GDM1 (cell line): ENCODE measurements around the gene KCNQ1.
A peak's percentile ranks its signal among the peaks of the same experiment; 100 is the strongest.

Experiments used
- DNase-seq: peaks from one replicate; lab custom pipeline; 2025; lab: John Stamatoyannopoulos, UW

The KCNQ1 gene

DNA sequence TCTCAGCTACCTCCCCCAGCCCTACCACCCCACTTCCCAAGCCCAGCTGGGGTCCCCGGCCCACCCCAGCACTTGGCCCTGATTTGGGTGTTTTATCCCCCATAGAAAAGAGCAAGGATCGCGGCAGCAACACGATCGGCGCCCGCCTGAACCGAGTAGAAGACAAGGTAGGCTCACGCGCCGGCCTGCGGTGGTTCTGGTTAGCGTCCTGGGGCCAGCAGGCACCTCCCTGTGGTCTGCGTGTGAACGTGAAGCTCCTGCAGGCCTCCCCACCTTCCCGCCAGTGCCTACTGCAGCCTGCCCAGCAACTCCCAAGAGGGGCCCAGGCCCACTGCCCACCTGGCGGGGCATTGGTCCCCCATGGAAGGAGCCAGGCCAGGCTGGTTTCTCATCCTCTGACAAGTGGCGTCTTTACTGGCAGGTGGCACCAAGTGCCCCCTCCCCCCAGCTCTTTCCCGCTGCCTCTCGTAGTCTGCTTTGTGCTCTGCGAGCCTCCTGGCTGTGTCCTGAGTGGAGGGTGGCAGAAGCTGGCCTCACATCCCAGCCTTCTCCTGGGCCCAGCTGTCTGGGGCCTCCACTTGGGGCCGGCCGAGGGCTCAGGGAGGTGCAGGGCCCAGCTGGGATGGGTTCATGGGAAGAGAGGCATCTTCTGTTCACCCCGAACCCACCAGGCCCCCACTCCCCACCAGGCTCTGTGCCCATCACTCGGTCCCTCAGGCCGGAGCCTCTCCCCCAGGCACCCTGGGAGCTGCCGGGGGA is 333.2 kb downstream of the KCNQ1 start:
- no peak for DNase-seq

DNA sequence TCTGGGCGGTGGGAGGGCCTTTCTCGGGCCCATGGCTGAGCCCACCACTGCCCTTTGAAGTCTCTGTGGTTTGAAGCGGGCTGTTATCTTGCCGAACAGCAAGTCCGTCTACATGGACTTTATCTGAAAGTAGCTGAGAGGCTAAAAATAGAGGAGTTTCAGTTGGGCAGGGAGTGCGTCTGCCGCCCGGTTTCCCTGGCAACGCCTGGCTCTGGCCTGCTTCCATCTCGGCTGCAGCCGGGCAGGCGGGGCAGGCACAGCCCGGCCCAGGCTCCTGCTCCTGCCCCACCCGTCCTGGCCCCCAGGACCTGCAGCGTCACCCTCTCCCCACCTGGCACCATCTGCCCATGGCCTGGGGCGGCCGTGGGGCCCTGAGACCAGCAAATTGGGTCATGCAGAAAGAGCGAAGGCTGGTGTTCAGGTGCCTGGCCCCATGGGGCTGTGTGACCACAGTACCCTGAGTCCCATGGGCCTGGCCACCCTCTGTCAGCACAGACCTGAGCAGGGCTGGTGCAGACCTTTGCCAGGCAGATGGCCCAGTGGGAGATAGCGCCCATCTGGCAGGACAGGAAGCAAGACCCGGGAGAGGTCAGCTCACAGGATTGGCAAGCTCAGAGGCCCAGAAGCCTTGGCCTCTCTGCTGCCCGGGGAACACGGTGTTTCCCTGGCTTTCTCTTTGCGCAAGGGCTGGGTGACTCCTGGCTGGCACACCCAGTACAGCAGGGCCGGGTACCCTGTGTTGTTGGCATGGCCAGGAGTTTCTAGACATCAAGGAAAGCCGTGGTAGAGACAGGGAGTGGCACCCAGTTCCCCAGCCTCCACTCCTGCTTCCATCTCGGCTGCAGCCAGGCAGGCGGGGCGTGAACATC is 334.1 kb downstream of the KCNQ1 start:
- peak; percentile 88 for DNase-seq

DNA sequence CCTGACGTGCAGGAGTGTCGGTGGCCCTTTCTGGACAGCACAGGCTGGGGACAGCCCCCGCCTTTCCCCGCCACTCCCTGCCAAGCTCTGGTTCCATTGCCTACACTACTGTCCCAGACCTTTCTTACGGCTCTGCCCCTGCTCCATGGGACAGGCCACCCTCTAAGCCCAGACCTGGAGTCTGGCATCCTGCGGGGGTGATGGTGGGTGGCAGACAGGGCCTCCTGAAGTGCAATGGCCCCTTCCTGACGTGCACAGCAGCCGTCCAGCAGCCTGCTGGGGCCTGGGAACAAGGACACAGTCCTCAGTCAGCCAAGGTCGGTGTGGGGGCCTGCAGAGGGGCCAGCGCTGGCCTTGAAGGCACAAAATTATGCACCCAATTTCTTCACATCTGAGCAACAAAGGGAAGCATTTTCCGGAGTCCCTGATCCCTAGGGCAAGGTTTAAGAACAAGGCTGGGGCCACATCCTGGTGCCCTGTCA is 334.7 kb downstream of the KCNQ1 start:
- DNase-seq, result no peak

DNA sequence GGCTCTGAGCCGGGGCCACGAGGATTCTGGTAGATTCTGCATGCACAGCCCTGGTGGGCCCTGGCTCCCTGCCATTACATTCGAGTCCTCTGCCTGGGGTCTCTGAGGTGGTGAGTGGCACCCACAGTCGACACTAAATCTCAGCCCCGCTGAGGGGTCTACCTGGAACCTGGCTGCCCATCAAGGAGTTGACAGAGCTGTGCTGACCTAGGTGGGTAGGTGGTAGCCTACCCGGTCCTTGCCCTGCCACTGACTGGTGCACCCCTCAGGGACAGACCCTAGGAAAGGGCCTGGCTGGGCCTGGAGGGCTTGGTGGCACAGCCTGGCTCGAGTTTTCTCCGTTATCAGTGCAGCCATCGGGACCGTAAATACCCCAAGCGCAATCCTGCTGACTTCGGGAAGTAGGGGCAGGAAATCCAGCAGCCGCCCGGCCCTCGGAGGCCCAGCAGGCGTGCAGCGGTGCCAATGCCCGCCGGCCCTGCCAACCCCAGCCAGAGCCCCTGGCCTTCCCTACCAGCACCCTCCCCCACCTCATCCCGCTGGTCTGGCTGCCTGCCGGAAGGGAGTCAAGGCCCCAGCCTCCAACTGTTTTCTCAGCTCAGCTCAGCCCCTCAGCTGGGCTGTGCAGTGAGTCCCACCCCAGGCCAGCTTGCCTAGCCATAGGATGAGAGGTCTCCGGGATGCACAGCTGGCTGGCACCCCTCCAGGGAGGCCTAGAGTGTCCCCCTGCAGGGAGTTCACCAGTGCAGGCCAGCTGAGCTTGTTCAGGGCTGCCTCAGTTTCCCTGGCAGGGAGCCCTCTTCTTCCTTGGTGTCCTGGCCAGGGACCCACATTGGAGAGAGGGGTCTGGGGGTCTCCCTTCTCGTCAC is 335.4 kb downstream of the KCNQ1 start:
- DNase-seq, result no peak

- DNase-seq, result no peak
These were observed 336.1 kb downstream of the KCNQ1 start for GRCh38 chr11:2780850-2781407.

- DNase-seq, result no peak
These were observed 336.8 kb downstream of the KCNQ1 start for GRCh38 chr11:2781408-2782274.

GRCh38 chr11:2782769-2783168 is 338.0 kb downstream of the KCNQ1 start:
- DNase-seq, result no peak

- no peak for DNase-seq
These were observed 338.8 kb downstream of the KCNQ1 start for GRCh38 chr11:2783536-2784082.

DNA sequence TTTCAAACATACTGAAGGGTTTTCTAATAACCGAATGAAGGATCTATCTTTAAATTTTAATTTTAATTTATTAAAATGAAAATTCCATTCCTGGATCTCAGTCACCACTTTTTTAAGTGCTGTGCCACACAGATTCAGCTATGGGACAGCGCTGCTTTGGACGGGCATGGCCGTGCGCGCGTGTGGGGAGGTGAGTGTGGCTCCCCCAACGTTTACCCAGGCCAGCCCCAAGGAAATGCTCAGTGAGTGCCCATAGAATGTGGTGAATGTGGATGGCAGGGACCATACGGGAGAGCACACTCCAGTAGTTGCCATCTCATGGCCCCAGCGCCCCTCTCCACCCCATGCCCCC is 343.0 kb downstream of the KCNQ1 start:
- no peak for DNase-seq

GRCh38 chr11:2788168-2789071 is 343.6 kb downstream of the KCNQ1 start:
- DNase-seq, result no peak

DNA sequence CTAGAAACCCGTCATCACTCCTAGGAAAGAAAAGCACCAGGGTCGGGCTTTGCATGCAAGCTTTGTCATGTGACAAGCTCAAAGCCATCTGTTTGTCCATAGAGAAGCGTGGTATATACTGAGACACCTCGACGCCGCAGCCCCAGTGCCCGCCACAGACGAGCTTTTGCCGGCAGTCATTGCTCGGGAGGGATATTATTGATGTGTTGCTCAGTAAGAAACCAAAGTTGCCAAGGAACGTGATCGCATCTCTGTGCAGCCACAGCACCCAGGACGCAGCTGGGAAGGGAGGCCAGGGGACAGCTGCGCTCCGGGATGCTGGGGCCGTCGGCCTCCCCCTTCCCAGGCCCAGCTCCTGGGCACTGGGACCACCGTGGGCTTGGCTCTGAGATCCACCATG is 344.5 kb downstream of the KCNQ1 start:
- DNase-seq, result no peak

DNA sequence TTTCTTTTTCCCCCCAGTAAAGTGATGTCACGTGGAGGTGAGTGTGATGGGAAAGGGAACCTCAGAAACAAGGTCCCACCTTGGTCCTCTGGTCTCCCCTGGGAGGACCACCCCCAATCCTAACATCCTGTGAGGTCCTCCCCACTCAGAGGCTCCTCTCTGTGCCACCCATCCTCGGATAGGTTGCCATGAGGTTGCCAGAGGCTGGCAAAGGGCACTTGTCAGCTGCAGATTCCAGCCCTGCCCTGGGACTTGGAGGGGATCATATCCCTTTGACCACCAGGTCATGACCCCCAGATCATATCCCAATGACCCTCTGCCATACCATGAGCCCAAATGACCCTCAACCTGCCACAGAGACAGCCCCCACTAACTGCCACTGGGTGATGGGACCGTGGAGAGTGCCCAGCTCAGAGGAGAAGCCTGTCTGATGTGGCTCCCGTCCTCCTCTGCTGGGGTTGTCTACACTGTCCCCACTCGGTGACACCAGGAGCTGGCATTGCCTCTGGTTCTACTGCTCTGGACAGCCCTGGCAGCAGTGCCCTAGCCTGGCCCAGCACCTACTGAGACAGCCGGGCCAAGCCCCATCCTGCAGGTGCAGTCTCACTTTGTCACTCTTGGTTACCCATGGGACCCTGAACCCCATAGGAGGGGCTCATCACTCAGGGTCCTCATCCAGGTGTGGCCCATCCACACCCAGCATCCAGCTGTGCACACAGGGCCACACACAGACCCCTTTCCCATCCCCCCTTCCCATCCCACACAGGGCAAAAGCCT is 345.2 kb downstream of the KCNQ1 start:
- no peak for DNase-seq

DNA sequence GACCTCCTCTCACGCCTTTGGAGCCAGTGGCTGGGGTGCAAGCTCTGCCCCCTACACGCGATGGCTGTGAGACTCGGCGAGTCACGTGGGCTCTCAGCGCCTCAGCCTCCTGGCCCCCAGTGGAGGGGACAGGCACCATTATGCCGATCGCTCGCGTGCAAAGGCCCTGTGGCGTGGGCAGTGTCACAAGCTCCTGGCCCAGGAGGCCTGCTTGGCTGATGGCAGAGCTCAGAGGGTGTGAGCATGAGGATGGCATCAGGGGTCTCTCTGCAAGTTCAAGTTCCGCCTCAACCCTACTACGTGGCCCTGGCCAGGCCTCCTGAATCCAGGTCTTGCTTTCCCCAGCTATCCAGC is 345.7 kb downstream of the KCNQ1 start:
- DNase-seq, result no peak

- DNase-seq, result no peak
These were observed 346.3 kb downstream of the KCNQ1 start for GRCh38 chr11:2791139-2791520.

- DNase-seq, result no peak
These were observed 346.9 kb downstream of the KCNQ1 start for GRCh38 chr11:2791521-2792380.

GRCh38 chr11:2792381-2793250 is 347.8 kb downstream of the KCNQ1 start:
- DNase-seq, result no peak

DNA sequence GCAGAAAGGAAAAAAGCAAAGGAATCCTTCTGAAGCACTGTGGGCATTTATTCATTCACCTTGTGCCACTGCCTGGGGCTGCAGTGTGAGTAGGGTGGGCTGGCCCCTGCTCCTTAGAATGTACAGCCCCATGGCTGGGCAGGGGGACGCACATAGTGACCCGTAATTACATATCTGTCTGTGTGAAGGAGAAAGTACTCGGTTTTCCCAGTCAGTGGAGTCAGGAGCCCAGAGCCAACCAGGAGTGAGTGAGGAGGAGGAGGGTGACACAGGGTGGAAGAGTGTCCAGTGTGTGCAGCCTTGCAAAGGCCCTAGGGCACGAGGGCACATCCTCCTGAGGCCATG is 348.9 kb downstream of the KCNQ1 start:
- DNase-seq, result no peak
